ENCODE data around the gene DCDC2C. TPM values are rescaled to one million over a fixed set of nuclear protein-coding genes. Genes with fewer than 3 reads are reported as not detected.

The DCDC2C gene
- total RNA-seq, 2 donors from 2014 or later = not detected

- no peak for DNase-seq
- Mint-ChIP-seq H3K9me3 (peaks cover 34% of the 10 kb centered on the region), H3K36me3 (ENCODE audit: low read depth) (peaks cover 3% of the 10 kb centered on the region), H3K4me1 (peaks cover 18% of the 10 kb centered on the region), H3K4me3 (no peak overlapping the region), H3K27me3 (ENCODE audit: insufficient read depth) (no peaks in the 10 kb centered on the region), H3K27ac (no peak overlapping the region)
- Histone ChIP-seq H3K27ac (ENCODE audit: low read depth, low read length) (no peak overlapping the region), H3K9me3 (ENCODE audit: control insufficient read depth, low read length) (peaks cover 20% of the 10 kb centered on the region), H3K4me3 (ENCODE audit: low read length) (no peak overlapping the region), H3K27me3 (ENCODE audit: control insufficient read depth, insufficient read depth, low read length, poor library complexity, severe bottlenecking) (no peaks in the 10 kb centered on the region), H3K9ac (ENCODE audit: extremely low read depth, low read length, poor library complexity, severe bottlenecking) (no peak overlapping the region), H3K4me1 (ENCODE audit: control insufficient read depth, insufficient read depth, low read length) (peaks cover 15% of the 10 kb centered on the region), H3K36me3 (ENCODE audit: control insufficient read depth, insufficient read depth, low read length) (no peaks in the 10 kb centered on the region)
- 91 to 95% methylated on average over 4 of the region's 4 CpGs for WGBS, 2 experiments (ENCODE audit: insufficient coverage in 1 of 2, insufficient read length in 1 of 2)
- no peak for TF ChIP-seq CTCF (conservative IDR thresholded peaks at IDR 0.05)
Observed at GRCh38 chr2:3871002-3871401, 167.6 kb downstream of the DCDC2C start.

- Mint-ChIP-seq H3K9me3 (peaks cover 29% of the 10 kb centered on the region), H3K27ac (peak overlapping the region; percentile 83), H3K36me3 (ENCODE audit: low read depth) (peaks cover 3% of the 10 kb centered on the region), H3K27me3 (ENCODE audit: insufficient read depth) (no peaks in the 10 kb centered on the region), H3K4me1 (peaks cover 18% of the 10 kb centered on the region), H3K4me3 (no peak overlapping the region)
- no peak overlapping the region for H3K27ac ChIP-seq (ENCODE audit: low read depth, low read length)
- H3K27me3 ChIP-seq (ENCODE audit: control insufficient read depth, insufficient read depth, low read length, poor library complexity, severe bottlenecking) = no peaks in the 10 kb centered on the region
- H3K9me3 ChIP-seq (ENCODE audit: control insufficient read depth, low read length) = peaks cover 20% of the 10 kb centered on the region
- no peak overlapping the region for H3K9ac ChIP-seq (ENCODE audit: extremely low read depth, low read length, poor library complexity, severe bottlenecking)
- H3K4me1 ChIP-seq (ENCODE audit: control insufficient read depth, insufficient read depth, low read length) = peaks cover 15% of the 10 kb centered on the region
- H3K36me3 ChIP-seq (ENCODE audit: control insufficient read depth, insufficient read depth, low read length) = no peaks in the 10 kb centered on the region
- TF ChIP-seq CTCF (conservative IDR thresholded peaks at IDR 0.05) = no peak
- WGBS, 2 experiments (ENCODE audit: insufficient coverage in 1 of 2, insufficient read length in 1 of 2) = 87 to 100% methylated on average over 2 to 3 of the region's 3 CpGs
- peak overlapping the region; percentile 67 for H3K4me3 ChIP-seq (ENCODE audit: low read length)
- no peak for DNase-seq
Observed at GRCh38 chr2:3872451-3872850, 169.1 kb downstream of the DCDC2C start.

GRCh38 chr2:3873899-3874298 is 170.5 kb downstream of the DCDC2C start:
- peak overlapping the region; percentile 23 for H3K9ac ChIP-seq (ENCODE audit: extremely low read depth, low read length, poor library complexity, severe bottlenecking)
- peaks cover 3% of the 10 kb centered on the region for H3K36me3 Mint-ChIP-seq (ENCODE audit: low read depth)
- H3K4me1 Mint-ChIP-seq = peaks cover 18% of the 10 kb centered on the region
- peaks cover 15% of the 10 kb centered on the region for H3K4me1 ChIP-seq (ENCODE audit: control insufficient read depth, insufficient read depth, low read length)
- no peak overlapping the region for H3K4me3 Mint-ChIP-seq
- WGBS, 2 experiments (ENCODE audit: insufficient coverage in 1 of 2, insufficient read length in 1 of 2) = 92 to 100% methylated on average over 1 to 2 of the region's 2 CpGs
- no peak overlapping the region for H3K27ac ChIP-seq (ENCODE audit: low read depth, low read length)
- DNase-seq = no peak
- H3K9me3 ChIP-seq (ENCODE audit: control insufficient read depth, low read length) = peaks cover 20% of the 10 kb centered on the region
- H3K4me3 ChIP-seq (ENCODE audit: low read length) = peak overlapping the region; percentile 25
- H3K27me3 Mint-ChIP-seq (ENCODE audit: insufficient read depth) = no peaks in the 10 kb centered on the region
- no peaks in the 10 kb centered on the region for H3K27me3 ChIP-seq (ENCODE audit: control insufficient read depth, insufficient read depth, low read length, poor library complexity, severe bottlenecking)
- H3K27ac Mint-ChIP-seq = peak overlapping the region; percentile 83
- no peaks in the 10 kb centered on the region for H3K36me3 ChIP-seq (ENCODE audit: control insufficient read depth, insufficient read depth, low read length)
- TF ChIP-seq CTCF (conservative IDR thresholded peaks at IDR 0.05) = no peak
- peaks cover 26% of the 10 kb centered on the region for H3K9me3 Mint-ChIP-seq
